ENCODE results near the gene FAM25C.
"Not testable (repeated sequence)": the region's sequence is repeated elsewhere in the genome, so short reads cannot be mapped to it uniquely, and the experiment has no call there.

Gene FAM25C

DNA sequence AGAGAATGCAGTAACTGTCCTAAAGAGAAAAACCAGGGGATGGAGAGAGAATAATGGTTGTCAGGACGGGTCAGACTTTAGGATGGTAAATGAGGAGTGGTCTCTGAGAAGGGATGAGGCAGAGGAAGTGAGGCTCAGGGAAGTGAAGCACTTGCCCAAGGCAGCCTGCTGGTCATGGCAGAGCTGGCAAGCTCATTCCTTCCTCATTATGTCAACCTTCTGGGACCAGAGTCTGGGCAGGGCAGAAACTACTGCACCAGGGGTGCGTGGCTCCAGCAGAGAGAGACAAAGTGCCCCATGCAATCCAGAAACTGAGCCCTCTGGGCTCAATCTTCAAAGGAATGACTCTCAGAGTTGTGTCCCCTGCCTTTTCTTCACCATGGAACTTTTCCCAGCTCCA, 27.5 kb downstream of the FAM25C start:
- DNase-seq (ENCODE audit: low spot score in 2 of 2); H3K27me3 ChIP-seq (ENCODE audit: low read depth); H3K36me3 ChIP-seq (replicated peaks); in situ Hi-C loops (cut with MboI; ENCODE audit: low sequenced_read_pairs); H3K4me1 ChIP-seq; H3K4me3 ChIP-seq; H3K9me3 ChIP-seq: not testable (repeated sequence)

DNA sequence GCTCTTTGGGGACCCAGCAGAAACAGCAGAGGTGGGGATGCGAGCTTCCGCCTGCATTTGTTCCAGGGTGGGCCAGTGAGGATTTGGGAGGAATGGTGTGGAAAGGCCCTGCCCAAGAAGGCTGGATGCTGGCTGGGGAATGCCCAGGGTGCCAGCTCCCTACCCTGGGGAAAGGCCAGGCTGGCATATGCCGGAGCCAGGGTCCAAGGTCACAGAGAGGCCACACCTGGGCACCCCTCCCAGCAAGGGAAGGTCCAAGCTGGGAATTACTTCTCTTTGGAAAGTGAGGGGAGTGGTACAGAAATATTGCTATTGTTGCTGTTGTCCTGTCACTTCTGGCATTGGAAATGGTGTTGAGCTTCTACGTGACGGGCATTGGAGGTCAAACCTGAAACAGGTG, 28.0 kb downstream of the FAM25C start:
- H3K36me3 ChIP-seq (replicated peaks); H3K27me3 ChIP-seq (ENCODE audit: low read depth); H3K9me3 ChIP-seq; H3K4me3 ChIP-seq; in situ Hi-C loops (cut with MboI; ENCODE audit: low sequenced_read_pairs); H3K4me1 ChIP-seq; DNase-seq (ENCODE audit: low spot score in 2 of 2): not testable (repeated sequence)

DNA sequence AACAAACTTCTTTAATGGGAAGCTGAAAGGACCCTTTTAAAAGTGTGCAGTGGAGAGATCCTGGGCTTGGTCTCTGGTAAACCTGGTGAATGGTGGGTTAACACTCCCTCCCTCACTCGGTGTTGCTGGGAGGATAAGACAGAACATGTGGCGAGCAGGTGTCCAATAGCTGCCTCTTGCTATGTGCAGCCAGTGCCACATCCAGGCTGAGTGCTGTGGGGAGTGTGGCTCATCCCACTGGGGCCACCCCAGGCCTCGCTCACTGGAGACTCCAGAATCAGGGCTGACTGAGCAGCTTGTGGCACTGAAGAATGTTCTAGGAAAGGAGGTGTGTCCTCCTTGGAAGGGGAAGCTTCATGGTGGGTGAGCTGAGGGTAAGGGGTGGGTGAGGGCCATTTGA, 29.5 kb downstream of the FAM25C start:
- H3K4me3 ChIP-seq; H3K9me3 ChIP-seq; DNase-seq (ENCODE audit: low spot score in 2 of 2); H3K4me1 ChIP-seq; in situ Hi-C loops (cut with MboI; ENCODE audit: low sequenced_read_pairs); H3K27me3 ChIP-seq (ENCODE audit: low read depth); H3K36me3 ChIP-seq (replicated peaks): not testable (repeated sequence)

DNA sequence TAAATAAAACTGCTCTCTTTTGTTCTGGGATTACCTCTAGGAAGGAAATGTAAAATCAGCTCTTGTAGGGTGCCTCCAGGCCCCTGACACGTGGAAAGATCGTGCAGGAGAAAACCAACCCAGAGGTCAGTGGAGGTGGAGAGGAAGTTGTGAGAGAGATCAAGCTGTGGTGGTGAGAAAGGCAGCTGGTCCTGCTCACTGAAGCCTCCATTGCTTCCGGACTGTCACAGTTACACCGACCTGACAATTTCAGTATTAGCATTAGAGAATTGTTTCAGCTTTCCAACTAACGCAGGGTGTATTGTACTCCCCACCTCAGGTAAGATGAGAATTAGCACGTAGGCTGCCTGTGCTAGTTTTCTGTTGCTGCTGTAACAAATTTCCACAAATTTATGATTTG, 30.6 kb downstream of the FAM25C start:
- in situ Hi-C loops (cut with MboI; ENCODE audit: low sequenced_read_pairs) = not testable (repeated sequence)

DNA sequence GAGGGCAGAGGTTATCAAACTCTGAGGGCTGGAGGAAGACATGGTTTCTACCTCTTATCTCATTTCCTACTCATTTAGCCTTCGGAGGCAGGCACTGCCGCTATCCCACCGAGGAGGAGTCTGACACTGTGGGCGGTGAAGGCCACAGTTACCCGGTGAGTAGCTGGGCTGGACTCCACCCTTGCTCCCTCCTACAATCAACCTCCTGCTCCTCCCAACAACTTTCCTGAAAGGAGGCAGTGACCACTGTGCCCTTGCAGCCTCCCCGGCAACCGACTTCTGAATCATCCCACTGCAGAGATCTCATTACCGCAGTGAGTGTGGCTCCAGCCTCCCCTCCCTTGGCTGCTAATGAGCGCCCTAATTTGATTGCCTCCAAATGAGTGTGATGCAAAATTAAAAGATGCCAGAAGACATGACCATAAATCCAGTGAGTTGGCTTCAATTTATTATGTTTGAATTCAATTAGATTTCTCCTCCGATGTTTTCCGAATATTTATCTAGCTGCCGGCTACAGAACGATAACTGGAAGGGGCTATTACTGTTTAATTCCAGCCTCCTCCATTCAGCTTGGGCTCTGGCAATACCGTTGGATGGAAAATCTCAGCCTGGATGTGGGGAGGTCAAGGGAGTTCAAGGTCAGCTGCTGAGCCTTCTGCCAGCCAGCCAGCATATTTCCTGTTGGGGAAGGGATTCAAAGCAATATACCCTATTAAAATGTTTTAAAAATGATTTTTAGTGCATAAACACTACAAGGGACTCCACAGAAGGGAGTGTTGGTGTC, 35.1 kb downstream of the FAM25C start:
- H3K4me3 ChIP-seq; H3K4me1 ChIP-seq; H3K9me3 ChIP-seq; H3K27me3 ChIP-seq (ENCODE audit: low read depth); H3K36me3 ChIP-seq (replicated peaks); in situ Hi-C loops (cut with MboI; ENCODE audit: low sequenced_read_pairs); DNase-seq (ENCODE audit: low spot score in 2 of 2): not testable (repeated sequence)

More for the DNA sequence above, 30.6 kb downstream of the FAM25C start:
- H3K36me3 ChIP-seq (replicated peaks); DNase-seq (ENCODE audit: low spot score in 2 of 2); H3K9me3 ChIP-seq; H3K4me3 ChIP-seq; H3K4me1 ChIP-seq; H3K27me3 ChIP-seq (ENCODE audit: low read depth): not testable (repeated sequence)

DNA sequence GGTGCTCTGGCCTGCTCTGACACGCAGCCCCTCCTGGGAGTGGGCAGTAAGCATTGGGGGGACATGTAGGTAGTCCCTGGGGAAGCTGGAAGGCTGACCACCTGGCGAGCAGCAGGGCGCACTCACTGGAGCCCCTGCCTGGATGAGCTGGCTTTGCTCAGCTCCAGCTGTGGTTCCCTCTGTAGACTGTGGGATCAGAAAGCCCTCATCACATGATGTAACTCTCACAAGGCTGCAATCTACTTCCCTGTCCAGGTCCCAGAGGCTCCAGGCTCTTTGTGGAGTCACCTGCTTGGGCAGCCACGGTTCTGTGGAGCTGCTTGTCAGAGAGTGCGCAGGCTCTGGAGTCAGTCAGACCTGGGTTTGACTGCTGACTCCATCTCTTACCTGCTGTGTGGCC, 36.8 kb downstream of the FAM25C start:
- H3K9me3 ChIP-seq; in situ Hi-C loops (cut with MboI; ENCODE audit: low sequenced_read_pairs); H3K4me1 ChIP-seq; H3K4me3 ChIP-seq; H3K27me3 ChIP-seq (ENCODE audit: low read depth); H3K36me3 ChIP-seq (replicated peaks); DNase-seq (ENCODE audit: low spot score in 2 of 2): not testable (repeated sequence)

DNA sequence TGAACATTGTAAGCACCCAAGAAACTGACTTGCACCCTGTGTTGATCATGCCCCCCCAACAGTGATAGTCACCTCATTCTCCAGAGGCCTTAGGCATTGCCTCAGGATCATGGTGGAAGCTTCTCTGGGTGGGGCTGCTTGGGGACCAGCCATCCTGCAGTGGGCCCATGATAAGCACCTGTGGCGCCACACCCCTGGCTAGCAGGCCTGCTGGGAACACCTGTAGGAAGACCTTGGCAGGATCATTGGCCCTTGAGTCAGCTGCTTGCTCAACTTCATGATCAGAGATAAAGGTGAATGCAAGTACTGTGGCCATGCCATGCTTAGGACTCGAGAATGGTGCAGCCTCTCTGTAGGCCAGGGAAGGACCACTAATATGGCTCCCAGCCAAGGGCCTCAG, 38.9 kb downstream of the FAM25C start:
- not testable (repeated sequence) for H3K27me3 ChIP-seq (ENCODE audit: low read depth); H3K36me3 ChIP-seq (replicated peaks)

DNA sequence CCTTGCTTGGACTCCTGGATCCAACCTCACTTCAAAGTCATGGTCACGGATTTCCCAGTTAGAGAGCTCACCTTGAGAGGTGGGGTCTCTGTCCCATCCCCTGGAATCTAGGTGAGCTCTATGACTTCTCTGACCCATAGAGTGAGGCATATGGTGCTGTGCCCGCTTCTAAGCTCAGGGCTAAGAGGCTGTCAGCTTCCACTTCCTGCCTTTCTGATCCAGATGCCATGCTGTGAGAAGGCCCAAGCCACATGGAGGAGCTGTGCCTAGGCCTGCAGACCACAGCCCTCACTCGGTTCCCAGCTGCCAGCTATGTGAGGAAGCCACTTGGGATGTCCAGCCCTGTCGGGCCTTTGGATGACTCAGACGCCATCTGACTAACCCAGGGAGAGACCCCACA, 39.9 kb downstream of the FAM25C start:
- H3K9me3 ChIP-seq; H3K36me3 ChIP-seq (replicated peaks); H3K4me1 ChIP-seq; H3K27me3 ChIP-seq (ENCODE audit: low read depth); H3K4me3 ChIP-seq; in situ Hi-C loops (cut with MboI; ENCODE audit: low sequenced_read_pairs); DNase-seq (ENCODE audit: low spot score in 2 of 2): not testable (repeated sequence)

More for the DNA sequence above, 38.9 kb downstream of the FAM25C start:
- H3K9me3 ChIP-seq; H3K4me3 ChIP-seq; in situ Hi-C loops (cut with MboI; ENCODE audit: low sequenced_read_pairs); DNase-seq (ENCODE audit: low spot score in 2 of 2); H3K4me1 ChIP-seq: not testable (repeated sequence)

DNA sequence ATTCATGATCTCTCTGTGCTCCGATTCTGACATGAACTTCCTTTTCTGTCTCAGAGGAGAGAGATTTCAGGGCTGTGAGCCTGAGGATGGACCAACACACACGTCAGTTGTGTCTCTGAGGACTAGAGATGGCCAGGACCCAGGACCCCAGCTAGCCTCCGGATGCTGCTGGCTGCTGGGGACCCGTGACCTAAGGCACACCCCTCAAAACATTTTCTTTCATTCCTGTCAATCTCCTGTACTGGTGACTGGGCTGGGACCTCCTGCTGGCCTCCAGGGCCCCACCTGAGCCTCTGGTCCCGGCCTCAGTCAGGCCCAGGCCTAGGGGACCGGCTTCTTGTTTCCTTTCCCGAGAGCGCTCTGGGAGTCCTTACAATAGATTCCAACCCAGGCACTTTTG, 42.4 kb downstream of the FAM25C start:
- in situ Hi-C loops (cut with MboI; ENCODE audit: low sequenced_read_pairs) = not testable (repeated sequence)

DNA sequence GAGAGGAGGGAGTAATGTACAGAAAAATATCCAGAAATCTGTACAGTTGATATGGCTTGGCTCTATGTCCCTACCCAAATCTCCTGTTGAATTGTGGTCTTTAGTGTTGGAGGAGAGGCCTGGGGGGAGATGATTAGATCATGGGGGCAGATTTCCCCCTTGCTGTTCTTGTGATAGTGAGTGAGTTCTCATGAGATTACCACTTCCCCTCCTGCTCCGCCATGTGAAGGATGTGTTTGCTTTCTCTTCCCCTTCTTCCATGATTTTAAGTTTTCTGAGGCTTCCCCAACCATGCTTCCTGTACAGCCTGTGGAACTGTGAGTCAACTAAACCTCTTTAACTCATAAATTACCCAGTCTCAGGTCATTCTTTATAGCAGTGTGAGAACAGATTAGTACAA, 52.2 kb downstream of the FAM25C start:
- H3K4me3 ChIP-seq; H3K9me3 ChIP-seq; DNase-seq (ENCODE audit: low spot score in 2 of 2); in situ Hi-C loops (cut with MboI; ENCODE audit: low sequenced_read_pairs); H3K4me1 ChIP-seq; H3K36me3 ChIP-seq (replicated peaks); H3K27me3 ChIP-seq (ENCODE audit: low read depth): not testable (repeated sequence)

More for the DNA sequence above, 42.4 kb downstream of the FAM25C start:
- not testable (repeated sequence) for H3K4me1 ChIP-seq; H3K36me3 ChIP-seq (replicated peaks); DNase-seq (ENCODE audit: low spot score in 2 of 2); H3K27me3 ChIP-seq (ENCODE audit: low read depth); H3K9me3 ChIP-seq; H3K4me3 ChIP-seq
